ENCODE data around the gene BCL7C. TPM values are rescaled to one million over a fixed set of nuclear protein-coding genes. Genes with fewer than 3 reads are reported as not detected.

BCL7C gene
- total and polyA plus RNA-seq, 2 of the 8 experiments (the other 6 are each of a cell fraction or from before 2014, with no cell fraction given), result 8.6 to 17.2 TPM

- no peak for TF ChIP-seq YY1 (IDR thresholded peaks at IDR 0.05; ENCODE audit: low read depth, low read length)
- TF ChIP-seq RXRA (IDR thresholded peaks at IDR 0.05; ENCODE audit: insufficient read depth, low read depth, low read length), result no peak
- TF ChIP-seq CTCF (IDR thresholded peaks at IDR 0.05; ENCODE audit: control extremely low read depth in 1 of 3, insufficient read depth in 1 of 3, low read depth in 1 of 3, low read length in 3 of 3), result no peak
- TF ChIP-seq CEBPB (IDR thresholded peaks at IDR 0.05; ENCODE audit: low read depth, low read length), result no peak
- TF ChIP-seq ATF3 (IDR thresholded peaks at IDR 0.05; ENCODE audit: insufficient read depth, low read depth, low read length), result no peak
These were observed 43.8 kb upstream of the BCL7C start (continued) for GRCh38 chr16:30937692-30938091.
